ENCODE results near the gene LVRN. TPM values are rescaled to one million over a fixed set of nuclear protein-coding genes. Genes with fewer than 3 reads are reported as not detected.

The LVRN gene
- total RNA-seq, 1 experiment from 2014 or later: 0.09 TPM

GRCh38 chr5:116046261-116046660 lies 84.0 kb downstream of the LVRN start:
- Mint-ChIP-seq H3K4me3 (no peak overlapping the region), H3K9me3 (no peaks in the 10 kb centered on the region), H3K4me1 (peaks cover 0 to 2% of the 10 kb centered on the region in 2 experiments; a peak in 1 of 4 replicates), H3K36me3 (ENCODE audit: insufficient read depth in 1 of 3, low read depth in 3 of 3) (no peaks in the 10 kb centered on the region), H3K27me3 (ENCODE audit: low read depth) (no peaks in the 10 kb centered on the region), H3K27ac (no peak overlapping the region)
- Histone ChIP-seq H3K27me3 (ENCODE audit: insufficient read depth, low read length) (no peaks in the 10 kb centered on the region), H4K8ac (replicated peaks; ENCODE audit: insufficient read length, low read depth, low read length) (no peak overlapping the region), H3K23me2 (ENCODE audit: insufficient read length, low read depth, low read length, poor library complexity, severe bottlenecking) (no peaks in the 10 kb centered on the region), H3K23ac (ENCODE audit: insufficient read length, low read depth, low read length) (no peak overlapping the region), H2BK12ac (ENCODE audit: insufficient read length, low read depth, low read length) (no peak overlapping the region), H3K18ac (ENCODE audit: insufficient read length, low read depth, low read length) (no peak overlapping the region), H3K4me1 (ENCODE audit: insufficient read depth, low read length) (no peaks in the 10 kb centered on the region), H2BK5ac (ENCODE audit: insufficient read length, low read length) (no peak overlapping the region), H3K79me1 (ENCODE audit: insufficient read depth, low read depth, low read length, poor library complexity, severe bottlenecking) (no peaks in the 10 kb centered on the region), H2AK5ac (ENCODE audit: insufficient read length, low read length) (no peak overlapping the region), H3T11ph (ENCODE audit: low read length) (no peak overlapping the region), H4K5ac (ENCODE audit: insufficient read length, low read depth, low read length) (no peak overlapping the region), H3K27ac (ENCODE audit: insufficient read length, low read depth, low read length) (no peak overlapping the region), H3K79me2 (ENCODE audit: insufficient read depth, low read length) (no peaks in the 10 kb centered on the region), H2BK20ac (ENCODE audit: low read depth, low read length, poor library complexity, severe bottlenecking) (no peak overlapping the region), H4K91ac (ENCODE audit: insufficient read length, low read depth, low read length) (no peak overlapping the region), H2AFZ (ENCODE audit: low read length) (no peak overlapping the region), H3K56ac (ENCODE audit: insufficient read length, low read depth, low read length) (no peak overlapping the region), H4K20me1 (ENCODE audit: control insufficient read depth, insufficient read depth, insufficient read length) (no peaks in the 10 kb centered on the region), H2BK15ac (ENCODE audit: low read depth, low read length) (no peak overlapping the region), H3K9ac (ENCODE audit: extremely low read depth, insufficient read length, low read length) (no peak overlapping the region), H2BK120ac (ENCODE audit: low read depth, low read length, poor library complexity, severe bottlenecking) (no peak overlapping the region), H3K9me3 (ENCODE audit: control insufficient read depth, low read depth, low read length) (no peaks in the 10 kb centered on the region), H3K14ac (ENCODE audit: insufficient read depth, low read length) (no peak overlapping the region), H3K4ac (ENCODE audit: low read depth, low read length) (no peak overlapping the region), H3K4me2 (ENCODE audit: insufficient read depth, insufficient read length, low read length) (no peak overlapping the region)
- TF ChIP-seq CTCF (conservative IDR thresholded peaks at IDR 0.05): no peak
- no CpG with 5 or more reads among the region's 3 CpGs for WGBS (ENCODE audit: extremely low coverage, insufficient read length, low lambda C conversion rate)
- DNase-seq: no peak

Data from H9 (cell line).